GM19395 (cell line): ENCODE data around the gene HVCN1.
"Not testable (repeated sequence)": the region's sequence is repeated elsewhere in the genome, so short reads cannot be mapped to it uniquely, and the experiment has no call there.

ENCODE experiments used
- ATAC-seq: cut with Tn5 transposase; IDR thresholded peaks from one replicate; pipeline ENCODE4 v1.9.1; 2021; ENCODE audit warnings: mild to moderate bottlenecking, moderate library complexity; ENCODE audit not compliant: unreplicated experiment

The HVCN1 gene

GRCh38 chr12:110688446-110689280, at the start of gene HVCN1:
Gene HVCN1, minus strand, starts transcription at chr12:110689115. Its CDS starts 5,870 bp downstream, at chr12:110683245.
- ATAC-seq = peak; percentile 33

GRCh38 chr12:110737532-110737931, 48.6 kb upstream of the HVCN1 start:
- no peak for ATAC-seq

- not testable (repeated sequence) for ATAC-seq
Measured at GRCh38 chr12:110737016-110737415, 48.1 kb upstream of the HVCN1 start.

GRCh38 chr12:110733900-110734299, 45.0 kb upstream of the HVCN1 start:
- ATAC-seq = no peak

- ATAC-seq = no peak
Measured at GRCh38 chr12:110733089-110733715, 44.3 kb upstream of the HVCN1 start.

- ATAC-seq = no peak
Measured at GRCh38 chr12:110732572-110732971, 43.7 kb upstream of the HVCN1 start.

- ATAC-seq = no peak
Measured at GRCh38 chr12:110731479-110731878, 42.6 kb upstream of the HVCN1 start.

GRCh38 chr12:110728628-110729027, 39.7 kb upstream of the HVCN1 start:
- ATAC-seq = no peak

GRCh38 chr12:110726708-110727369, 37.9 kb upstream of the HVCN1 start:
- no peak for ATAC-seq

GRCh38 chr12:110726028-110726427, 37.1 kb upstream of the HVCN1 start:
- ATAC-seq = no peak

GRCh38 chr12:110725267-110725666, 36.4 kb upstream of the HVCN1 start:
- no peak for ATAC-seq

GRCh38 chr12:110722892-110723291, 34.0 kb upstream of the HVCN1 start:
- ATAC-seq = not testable (repeated sequence)

GRCh38 chr12:110721570-110721969, 32.7 kb upstream of the HVCN1 start:
- no peak for ATAC-seq

GRCh38 chr12:110720516-110720915, 31.6 kb upstream of the HVCN1 start:
- ATAC-seq = no peak

GRCh38 chr12:110718222-110718908, 29.4 kb upstream of the HVCN1 start:
- ATAC-seq = no peak

- ATAC-seq = no peak
Measured at GRCh38 chr12:110717037-110717436, 28.1 kb upstream of the HVCN1 start.

- no peak for ATAC-seq
Measured at GRCh38 chr12:110708917-110709316, 20.0 kb upstream of the HVCN1 start.

- ATAC-seq = no peak
Measured at GRCh38 chr12:110705309-110705708, 16.4 kb upstream of the HVCN1 start.

- no peak for ATAC-seq
Measured at GRCh38 chr12:110704750-110705149, 15.8 kb upstream of the HVCN1 start.

GRCh38 chr12:110704231-110704630, 15.3 kb upstream of the HVCN1 start:
- ATAC-seq = no peak

GRCh38 chr12:110702081-110702480, 13.2 kb upstream of the HVCN1 start:
- ATAC-seq = no peak
